HEK293 (cell line): ENCODE measurements around the gene ITSN1.

Source experiments
- CTCF ChIA-PET: fragments of 350-600 bp; formaldehyde crosslinking; extraction: SDS; loops from one replicate; lab custom pipeline; 2021; ENCODE audit warnings: antibody characterized with exemption; lab: Yijun Ruan, JAX
- POLR2A ChIA-PET: fragments of 300-600 bp; formaldehyde crosslinking; extraction: SDS; loops from one replicate; lab custom pipeline; 2020; ENCODE audit warnings: antibody characterized with exemption, inconsistent platforms; lab: Yijun Ruan, JAX
- H3K27ac ChIP-seq: fragments of 200-500 bp; sonication (Bioruptor generic); 2 replicates; pipeline ENCODE4 v1.5.1; 2014; ENCODE audit warnings: low read depth, low read length, control low read depth, inconsistent platforms; ENCODE audit errors: extremely low read depth
- H3K36me3 ChIP-seq, 2 experiments: fragments of 200-500 bp in 1 of 2; sonication (Bioruptor generic) in 1 of 2; 1 replicate in 1 of 2; 2 replicates in 1 of 2; pipeline ENCODE4 v1.5.1; 2014 to 2017; ENCODE audit warnings: inconsistent platforms in 2 of 2, low read length in 2 of 2; ENCODE audit not compliant: control insufficient read depth in 2 of 2, insufficient read depth in 1 of 2
- H3K4me1 ChIP-seq: fragments of 200-500 bp; sonication (Bioruptor generic); 2 replicates; pipeline ENCODE4 v1.5.1; 2014; ENCODE audit warnings: mild to moderate bottlenecking, low read length, inconsistent platforms; ENCODE audit not compliant: control insufficient read depth, insufficient read depth
- H3K4me3 ChIP-seq: 2 replicates; pipeline ENCODE4 v1.5.1; 2011; ENCODE audit warnings: low read depth, mild to moderate bottlenecking, control low read depth, low read length, moderate library complexity
- H3K9me3 ChIP-seq: fragments of 200-500 bp; sonication (Bioruptor generic); 2 replicates; pipeline ENCODE4 v1.5.1; 2014; ENCODE audit warnings: low read depth, low read length, inconsistent platforms; ENCODE audit not compliant: control insufficient read depth, insufficient read depth
- KLF10 ChIP-seq: fragments of 450-650 bp; IDR thresholded peaks from 2 replicates; pipeline ENCODE4 v1.5.1; 2018; ENCODE audit warnings: missing biosample characterization, mild to moderate bottlenecking, missing genetic modification characterization
- KLF16 ChIP-seq: fragments of 450-650 bp; formaldehyde crosslinking; IDR thresholded peaks from 2 replicates; pipeline ENCODE4 v1.5.1; 2017; ENCODE audit warnings: missing biosample characterization, missing genetic modification characterization
- MYNN ChIP-seq: fragments of 450-650 bp; formaldehyde crosslinking; IDR thresholded peaks from 2 replicates; pipeline ENCODE4 v1.5.1; 2016; ENCODE audit warnings: missing biosample characterization, missing genetic modification characterization, borderline replicate concordance
- SCRT1 ChIP-seq: fragments of 450-650 bp; formaldehyde crosslinking; IDR thresholded peaks from 2 replicates; pipeline ENCODE4 v1.5.1; 2016; ENCODE audit warnings: missing biosample characterization, missing genetic modification characterization, borderline replicate concordance
- SCRT2 ChIP-seq: fragments of 450-650 bp; formaldehyde crosslinking; IDR thresholded peaks from 2 replicates; pipeline ENCODE4 v1.5.1; 2016; ENCODE audit warnings: missing biosample characterization, missing genetic modification characterization
- TCF7L2 ChIP-seq: IDR thresholded peaks from 2 replicates; pipeline ENCODE4 v1.6.1; 2011; ENCODE audit warnings: low read depth, mild to moderate bottlenecking, inconsistent platforms, low read length, moderate library complexity, borderline replicate concordance
- ZNF221 ChIP-seq: fragments of 450-650 bp; formaldehyde crosslinking; IDR thresholded peaks from 2 replicates; pipeline ENCODE4 v1.5.1; 2017; ENCODE audit warnings: missing biosample characterization, missing genetic modification characterization, borderline replicate concordance
- ZNF274 ChIP-seq, 2 experiments: fragments of 200-500 bp in 1 of 2; fragments of 450-650 bp in 1 of 2; sonication (Bioruptor generic) in 1 of 2; formaldehyde crosslinking in 1 of 2; IDR thresholded peaks; 2 replicates each; pipeline versions ENCODE4 v1.5.1 to v1.6.1; 2014 to 2016; ENCODE audit warnings: borderline replicate concordance in 1 of 2, inconsistent platforms in 1 of 2, low read length in 1 of 2, missing biosample characterization in 1 of 2, missing genetic modification characterization in 1 of 2
- ZNF404 ChIP-seq: fragments of 450-650 bp; formaldehyde crosslinking; IDR thresholded peaks from 2 replicates; pipeline ENCODE4 v1.5.1; 2017; ENCODE audit warnings: missing biosample characterization, missing genetic modification characterization
- ZNF544 ChIP-seq: fragments of 450-650 bp; formaldehyde crosslinking; IDR thresholded peaks from 2 replicates; pipeline ENCODE4 v1.5.0; 2017; ENCODE audit warnings: missing biosample characterization, missing genetic modification characterization
- ZNF548 ChIP-seq: fragments of 450-650 bp; formaldehyde crosslinking; IDR thresholded peaks from 2 replicates; pipeline ENCODE4 v1.5.1; 2016; ENCODE audit warnings: missing biosample characterization, missing genetic modification characterization
- TF ChIP-seq, protein P1 (sequence below): fragments of 450-650 bp; formaldehyde crosslinking; IDR thresholded peaks from 2 replicates; pipeline ENCODE4 v1.5.1; 2016; ENCODE audit warnings: missing biosample characterization, missing genetic modification characterization
- TF ChIP-seq, protein P2 (sequence below): fragments of 450-650 bp; formaldehyde crosslinking; IDR thresholded peaks from 2 replicates; pipeline ENCODE4 v1.5.1; 2017; ENCODE audit warnings: missing biosample characterization, missing genetic modification characterization
- TF ChIP-seq, protein P3 (sequence below): fragments of 450-650 bp; IDR thresholded peaks from 2 replicates; pipeline ENCODE4 v1.5.1; 2018; ENCODE audit warnings: missing biosample characterization, mild to moderate bottlenecking, missing genetic modification characterization
- TF ChIP-seq, protein P4 (sequence below): fragments of 450-650 bp; formaldehyde crosslinking; IDR thresholded peaks from 2 replicates; pipeline ENCODE4 v1.5.1; 2016; ENCODE audit warnings: missing biosample characterization, missing genetic modification characterization
- TF ChIP-seq, protein P5 (sequence below): fragments of 450-650 bp; formaldehyde crosslinking; IDR thresholded peaks from 2 replicates; pipeline ENCODE4 v1.5.1; 2016; ENCODE audit warnings: missing biosample characterization, missing genetic modification characterization

Gene ITSN1

DNA sequence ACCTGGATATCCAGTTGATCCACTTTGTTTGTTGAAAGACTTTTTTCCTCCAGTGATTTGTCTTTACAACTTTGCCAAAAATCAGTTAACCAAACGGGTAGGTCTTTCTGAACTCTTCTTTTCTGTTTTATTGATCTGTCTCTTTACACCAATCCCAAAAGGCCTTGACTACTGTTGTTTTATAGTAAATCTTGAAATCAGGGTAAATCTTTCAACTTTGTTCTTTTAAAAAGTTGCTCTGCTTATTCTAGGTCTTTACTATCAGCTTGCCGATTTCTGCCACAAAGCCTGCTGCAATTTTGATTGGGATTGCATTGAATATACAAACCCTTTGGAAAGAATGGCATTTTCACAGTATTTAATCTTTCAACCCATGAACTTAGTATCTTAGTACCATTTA, 66.6 kb downstream of the ITSN1 start (continued):
- TF ChIP-seq, protein P1, sequence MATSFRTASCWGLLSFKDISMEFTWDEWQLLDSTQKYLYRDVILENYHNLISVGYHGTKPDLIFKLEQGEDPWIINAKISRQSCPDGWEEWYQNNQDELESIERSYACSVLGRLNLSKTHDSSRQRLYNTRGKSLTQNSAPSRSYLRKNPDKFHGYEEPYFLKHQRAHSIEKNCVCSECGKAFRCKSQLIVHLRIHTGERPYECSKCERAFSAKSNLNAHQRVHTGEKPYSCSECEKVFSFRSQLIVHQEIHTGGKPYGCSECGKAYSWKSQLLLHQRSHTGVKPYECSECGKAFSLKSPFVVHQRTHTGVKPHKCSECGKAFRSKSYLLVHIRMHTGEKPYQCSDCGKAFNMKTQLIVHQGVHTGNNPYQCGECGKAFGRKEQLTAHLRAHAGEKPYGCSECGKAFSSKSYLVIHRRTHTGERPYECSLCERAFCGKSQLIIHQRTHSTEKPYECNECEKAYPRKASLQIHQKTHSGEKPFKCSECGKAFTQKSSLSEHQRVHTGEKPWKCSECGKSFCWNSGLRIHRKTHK: no peak
- TF ChIP-seq ZNF544 (tag by site-specific recombination): no peak
- no peak for TF ChIP-seq ZNF548 (tag by site-specific recombination)
- TF ChIP-seq, protein P2, sequence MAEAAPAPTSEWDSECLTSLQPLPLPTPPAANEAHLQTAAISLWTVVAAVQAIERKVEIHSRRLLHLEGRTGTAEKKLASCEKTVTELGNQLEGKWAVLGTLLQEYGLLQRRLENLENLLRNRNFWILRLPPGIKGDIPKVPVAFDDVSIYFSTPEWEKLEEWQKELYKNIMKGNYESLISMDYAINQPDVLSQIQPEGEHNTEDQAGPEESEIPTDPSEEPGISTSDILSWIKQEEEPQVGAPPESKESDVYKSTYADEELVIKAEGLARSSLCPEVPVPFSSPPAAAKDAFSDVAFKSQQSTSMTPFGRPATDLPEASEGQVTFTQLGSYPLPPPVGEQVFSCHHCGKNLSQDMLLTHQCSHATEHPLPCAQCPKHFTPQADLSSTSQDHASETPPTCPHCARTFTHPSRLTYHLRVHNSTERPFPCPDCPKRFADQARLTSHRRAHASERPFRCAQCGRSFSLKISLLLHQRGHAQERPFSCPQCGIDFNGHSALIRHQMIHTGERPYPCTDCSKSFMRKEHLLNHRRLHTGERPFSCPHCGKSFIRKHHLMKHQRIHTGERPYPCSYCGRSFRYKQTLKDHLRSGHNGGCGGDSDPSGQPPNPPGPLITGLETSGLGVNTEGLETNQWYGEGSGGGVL (tag by site-specific recombination): no peak
- no peak for TF ChIP-seq KLF10 (tag by site-specific recombination)
- no peak for TF ChIP-seq MYNN (tag by site-specific recombination)
- TF ChIP-seq ZNF274 (IDR thresholded peaks at IDR 0.05; ENCODE audit: low read length): no peak
- no peak for TF ChIP-seq ZNF274 (tag by site-specific recombination; IDR thresholded peaks at IDR 0.05; ENCODE audit: borderline replicate concordance)
- TF ChIP-seq, all 188 proteins: peak for 0

DNA sequence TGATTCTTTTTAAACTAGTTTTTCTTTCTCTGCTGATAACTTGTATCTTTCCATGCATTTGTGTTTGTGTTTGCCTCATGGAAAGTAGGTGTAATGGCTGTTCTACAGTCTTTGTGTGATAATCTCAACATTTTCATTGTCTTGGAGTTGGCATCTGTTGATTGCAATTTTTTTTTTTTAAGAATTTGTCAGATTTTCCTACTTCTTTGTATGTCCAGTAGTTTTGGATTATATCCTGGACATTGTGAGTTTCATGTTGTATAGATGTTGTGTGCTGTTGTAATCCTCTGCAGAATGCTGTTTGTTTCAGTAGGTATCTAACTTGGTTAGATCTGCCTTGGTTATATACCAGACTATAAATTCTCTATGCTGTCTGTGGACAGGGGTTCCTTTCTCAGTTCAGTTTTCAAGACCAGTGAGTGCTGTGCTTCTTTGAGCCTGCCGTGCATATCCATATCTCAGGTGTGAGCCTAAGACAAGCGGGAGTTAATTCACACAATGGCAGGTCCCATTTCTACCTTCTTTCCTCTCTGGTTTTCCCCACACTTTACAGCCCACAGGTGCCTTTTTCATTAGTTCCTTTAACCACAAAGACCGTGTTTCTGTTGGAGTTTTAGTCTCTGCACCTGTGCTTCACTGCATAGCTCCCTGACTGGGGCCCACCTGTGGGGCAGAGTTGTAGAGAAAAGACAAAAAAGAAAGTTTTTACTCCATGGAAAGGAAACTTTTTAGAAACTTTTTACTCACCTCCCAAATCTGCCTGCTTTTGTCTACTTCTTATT, 69.9 kb downstream of the ITSN1 start:
- Histone ChIP-seq H3K4me3 (no peak overlapping the region), H3K9me3 (no peaks in the 10 kb centered on the region), H3K36me3 (no peaks in the 10 kb centered on the region), H3K27ac (no peak overlapping the region), H3K4me1 (no peaks in the 10 kb centered on the region)
- CTCF ChIA-PET: interaction anchor here (0.7 kb wide), 1 partner anchor 10 kb away, joined by 3 read pairs; no protein-coding TSS in a partner anchor
- POLR2A ChIA-PET: no interaction called here
- peak; percentile 42; the same call in 1 of the 2 replicates for TF ChIP-seq SCRT1 (tag by site-specific recombination)
- peak; percentile 100 for TF ChIP-seq ZNF404 (tag by site-specific recombination)
- TF ChIP-seq SCRT2 (tag by site-specific recombination): peak; percentile 59
- TF ChIP-seq KLF16 (tag by site-specific recombination): no peak
- TF ChIP-seq, protein P3, sequence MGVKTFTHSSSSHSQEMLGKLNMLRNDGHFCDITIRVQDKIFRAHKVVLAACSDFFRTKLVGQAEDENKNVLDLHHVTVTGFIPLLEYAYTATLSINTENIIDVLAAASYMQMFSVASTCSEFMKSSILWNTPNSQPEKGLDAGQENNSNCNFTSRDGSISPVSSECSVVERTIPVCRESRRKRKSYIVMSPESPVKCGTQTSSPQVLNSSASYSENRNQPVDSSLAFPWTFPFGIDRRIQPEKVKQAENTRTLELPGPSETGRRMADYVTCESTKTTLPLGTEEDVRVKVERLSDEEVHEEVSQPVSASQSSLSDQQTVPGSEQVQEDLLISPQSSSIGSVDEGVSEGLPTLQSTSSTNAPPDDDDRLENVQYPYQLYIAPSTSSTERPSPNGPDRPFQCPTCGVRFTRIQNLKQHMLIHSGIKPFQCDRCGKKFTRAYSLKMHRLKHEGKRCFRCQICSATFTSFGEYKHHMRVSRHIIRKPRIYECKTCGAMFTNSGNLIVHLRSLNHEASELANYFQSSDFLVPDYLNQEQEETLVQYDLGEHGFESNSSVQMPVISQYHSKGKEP (tag by site-specific recombination): no peak
- no peak for TF ChIP-seq ZNF221
- TF ChIP-seq, protein P4, sequence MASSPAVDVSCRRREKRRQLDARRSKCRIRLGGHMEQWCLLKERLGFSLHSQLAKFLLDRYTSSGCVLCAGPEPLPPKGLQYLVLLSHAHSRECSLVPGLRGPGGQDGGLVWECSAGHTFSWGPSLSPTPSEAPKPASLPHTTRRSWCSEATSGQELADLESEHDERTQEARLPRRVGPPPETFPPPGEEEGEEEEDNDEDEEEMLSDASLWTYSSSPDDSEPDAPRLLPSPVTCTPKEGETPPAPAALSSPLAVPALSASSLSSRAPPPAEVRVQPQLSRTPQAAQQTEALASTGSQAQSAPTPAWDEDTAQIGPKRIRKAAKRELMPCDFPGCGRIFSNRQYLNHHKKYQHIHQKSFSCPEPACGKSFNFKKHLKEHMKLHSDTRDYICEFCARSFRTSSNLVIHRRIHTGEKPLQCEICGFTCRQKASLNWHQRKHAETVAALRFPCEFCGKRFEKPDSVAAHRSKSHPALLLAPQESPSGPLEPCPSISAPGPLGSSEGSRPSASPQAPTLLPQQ (tag by site-specific recombination): peak; percentile 78
- TF ChIP-seq, protein P5, sequence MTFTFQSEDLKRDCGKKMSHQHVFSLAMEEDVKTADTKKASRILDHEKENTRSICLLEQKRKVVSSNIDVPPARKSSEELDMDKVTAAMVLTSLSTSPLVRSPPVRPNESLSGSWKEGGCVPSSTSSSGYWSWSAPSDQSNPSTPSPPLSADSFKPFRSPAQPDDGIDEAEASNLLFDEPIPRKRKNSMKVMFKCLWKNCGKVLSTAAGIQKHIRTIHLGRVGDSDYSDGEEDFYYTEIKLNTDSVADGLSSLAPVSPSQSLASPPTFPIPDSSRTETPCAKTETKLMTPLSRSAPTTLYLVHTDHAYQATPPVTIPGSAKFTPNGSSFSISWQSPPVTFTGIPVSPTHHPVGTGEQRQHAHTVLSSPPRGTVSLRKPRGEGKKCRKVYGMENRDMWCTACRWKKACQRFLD: no peak
- TF ChIP-seq TCF7L2: no peak
